ENCODE measurements around the gene PERM1.
"Not testable (repeated sequence)": the region's sequence is repeated elsewhere in the genome, so short reads cannot be mapped to it uniquely, and the experiment has no call there.

The PERM1 gene

GRCh38 chr1:1021920-1022259, 40.0 kb upstream of the PERM1 start:
- H3K9ac ChIP-seq (ENCODE audit: low read depth, low read length), result no peak overlapping the region
- H3K27me3 ChIP-seq (ENCODE audit: control insufficient read depth, insufficient read depth, low read length), result no peaks in the 10 kb centered on the region

DNA sequence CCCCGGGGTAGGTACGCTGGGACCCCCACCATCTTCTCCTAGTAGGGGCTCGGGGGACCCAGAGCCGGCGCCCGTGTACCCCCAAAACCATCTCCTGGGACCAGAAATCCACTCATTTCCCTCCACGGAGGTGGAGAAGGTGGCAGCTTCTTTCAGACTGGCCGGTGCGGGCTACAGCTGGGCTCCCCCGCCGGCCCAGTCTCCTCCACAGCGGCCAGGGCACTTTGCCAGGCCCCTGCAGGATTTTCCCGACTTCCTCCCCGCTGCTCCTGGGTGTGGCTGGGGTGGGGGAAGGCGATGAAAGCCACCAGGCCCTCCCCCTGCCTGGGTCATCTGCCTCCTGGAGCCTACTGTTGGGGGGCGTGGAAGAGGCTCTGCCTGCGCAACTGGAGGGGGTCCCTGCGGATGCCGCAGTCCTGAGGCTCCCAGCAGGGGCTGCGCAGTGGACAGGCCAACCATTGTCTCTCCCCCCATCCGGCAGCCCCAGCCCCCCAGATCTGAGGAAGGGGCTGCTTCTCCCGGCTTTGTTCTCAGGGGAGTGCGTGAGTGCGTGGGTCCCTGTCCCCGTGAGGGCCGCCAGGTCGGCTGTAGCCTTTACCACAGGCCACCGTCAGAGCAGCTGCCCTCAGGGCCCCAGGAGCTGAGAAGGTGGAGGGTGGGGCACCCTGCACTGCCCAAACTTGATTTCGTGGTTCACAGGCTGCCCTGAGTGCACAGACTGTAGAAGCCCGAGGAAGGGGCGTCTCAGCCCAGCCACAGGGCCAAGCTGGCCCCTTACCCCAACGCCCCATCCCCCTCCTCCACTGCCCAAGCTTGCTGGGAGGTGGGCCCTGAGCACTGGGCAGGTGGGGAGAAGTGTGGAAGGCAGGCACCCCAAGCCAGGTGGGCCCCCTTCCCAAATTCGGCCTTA, 39.4 kb upstream of the PERM1 start:
- peak overlapping the region; percentile 37 for H3K9ac ChIP-seq (ENCODE audit: low read depth, low read length)
- H3K27me3 ChIP-seq (ENCODE audit: control insufficient read depth, insufficient read depth, low read length), result no peaks in the 10 kb centered on the region
- H3K36me3 ChIP-seq (ENCODE audit: control insufficient read depth, insufficient read depth, low read length), result peaks cover 19% of the 10 kb centered on the region
- H3K9me3 ChIP-seq (ENCODE audit: control insufficient read depth, insufficient read depth, low read length), result no peaks in the 10 kb centered on the region
- peaks cover 8% of the 10 kb centered on the region for H3K4me1 ChIP-seq (ENCODE audit: control insufficient read depth, insufficient read depth, low read length)
- H3K4me3 ChIP-seq (ENCODE audit: low read depth, low read length), result peak overlapping the region; percentile 61

More at GRCh38 chr1:1021920-1022259, 40.0 kb upstream of the PERM1 start:
- H3K9me3 ChIP-seq (ENCODE audit: control insufficient read depth, insufficient read depth, low read length), result no peaks in the 10 kb centered on the region
- H3K4me3 ChIP-seq (ENCODE audit: low read depth, low read length), result peak overlapping the region; percentile 61
- peaks cover 8% of the 10 kb centered on the region for H3K4me1 ChIP-seq (ENCODE audit: control insufficient read depth, insufficient read depth, low read length)
- peaks cover 23% of the 10 kb centered on the region for H3K36me3 ChIP-seq (ENCODE audit: control insufficient read depth, insufficient read depth, low read length)

DNA sequence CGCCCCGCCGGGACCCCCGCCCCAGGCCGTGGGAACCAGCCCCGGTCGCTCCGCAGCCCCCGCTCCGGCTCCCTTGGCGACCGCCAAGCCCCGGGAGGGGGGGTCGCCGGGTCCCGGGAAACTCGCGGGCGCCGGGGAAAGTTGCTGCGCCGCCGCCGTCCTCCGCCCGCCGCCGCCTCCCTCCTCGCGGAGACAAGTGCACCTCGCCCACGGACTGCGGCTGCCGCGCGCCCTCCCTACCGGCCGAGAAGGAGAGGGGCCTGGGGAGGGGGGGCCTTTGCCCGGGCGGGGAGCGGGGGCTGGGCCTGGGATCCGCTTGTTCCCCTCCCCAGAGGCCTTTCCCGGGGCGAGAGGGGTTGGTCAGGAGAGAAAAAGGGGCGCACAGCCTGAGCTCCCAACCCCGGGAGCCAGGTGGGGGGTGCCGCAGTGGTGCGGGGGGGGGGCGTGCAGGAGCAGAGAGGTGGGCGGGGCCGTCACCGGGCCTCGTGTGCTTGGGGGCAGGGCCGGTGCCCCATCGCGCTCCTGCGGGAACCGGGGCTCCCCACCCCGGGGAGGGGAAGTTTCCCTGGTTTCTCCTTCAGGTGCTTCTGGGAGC, 38.6 kb upstream of the PERM1 start:
- Histone ChIP-seq H3K9ac (ENCODE audit: low read depth, low read length) (peak overlapping the region; percentile 37), H3K9me3 (ENCODE audit: control insufficient read depth, insufficient read depth, low read length) (no peaks in the 10 kb centered on the region), H3K4me1 (ENCODE audit: control insufficient read depth, insufficient read depth, low read length) (peaks cover 8% of the 10 kb centered on the region), H3K36me3 (ENCODE audit: control insufficient read depth, insufficient read depth, low read length) (peaks cover 19% of the 10 kb centered on the region), H3K4me3 (ENCODE audit: low read depth, low read length) (peak overlapping the region; percentile 61), H3K27me3 (ENCODE audit: control insufficient read depth, insufficient read depth, low read length) (no peaks in the 10 kb centered on the region)

DNA sequence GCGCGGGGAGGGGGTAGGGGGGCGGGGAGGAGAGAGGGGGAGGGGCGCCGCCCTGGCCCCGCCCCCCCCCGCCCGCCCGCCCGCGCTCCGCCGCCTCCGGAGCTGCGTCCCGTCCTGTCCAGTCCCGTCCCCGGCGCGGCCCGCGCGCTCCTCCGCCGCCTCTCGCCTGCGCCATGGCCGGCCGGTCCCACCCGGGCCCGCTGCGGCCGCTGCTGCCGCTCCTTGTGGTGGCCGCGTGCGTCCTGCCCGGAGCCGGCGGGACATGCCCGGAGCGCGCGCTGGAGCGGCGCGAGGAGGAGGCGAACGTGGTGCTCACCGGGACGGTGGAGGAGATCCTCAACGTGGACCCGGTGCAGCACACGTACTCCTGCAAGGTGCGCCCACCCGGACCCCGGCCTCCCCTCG, 38.1 kb upstream of the PERM1 start, which contains the start of gene AGRN:
Gene AGRN (plus strand): TSS at position 121 of the 405 bp plus-strand sequence. CDS start 53 bp downstream, at position 174.
- Histone ChIP-seq H3K9me3 (ENCODE audit: control insufficient read depth, insufficient read depth, low read length) (no peaks in the 10 kb centered on the region), H3K27me3 (ENCODE audit: control insufficient read depth, insufficient read depth, low read length) (no peaks in the 10 kb centered on the region), H3K4me3 (ENCODE audit: low read depth, low read length) (peak within 1 kb of the TSS; percentile 61), H3K4me1 (ENCODE audit: control insufficient read depth, insufficient read depth, low read length) (peaks cover 10% of the 10 kb centered on the region), H3K9ac (ENCODE audit: low read depth, low read length) (peak within 1 kb of the TSS; percentile 37), H3K36me3 (ENCODE audit: control insufficient read depth, insufficient read depth, low read length) (peaks cover 19% of the 10 kb centered on the region)

DNA sequence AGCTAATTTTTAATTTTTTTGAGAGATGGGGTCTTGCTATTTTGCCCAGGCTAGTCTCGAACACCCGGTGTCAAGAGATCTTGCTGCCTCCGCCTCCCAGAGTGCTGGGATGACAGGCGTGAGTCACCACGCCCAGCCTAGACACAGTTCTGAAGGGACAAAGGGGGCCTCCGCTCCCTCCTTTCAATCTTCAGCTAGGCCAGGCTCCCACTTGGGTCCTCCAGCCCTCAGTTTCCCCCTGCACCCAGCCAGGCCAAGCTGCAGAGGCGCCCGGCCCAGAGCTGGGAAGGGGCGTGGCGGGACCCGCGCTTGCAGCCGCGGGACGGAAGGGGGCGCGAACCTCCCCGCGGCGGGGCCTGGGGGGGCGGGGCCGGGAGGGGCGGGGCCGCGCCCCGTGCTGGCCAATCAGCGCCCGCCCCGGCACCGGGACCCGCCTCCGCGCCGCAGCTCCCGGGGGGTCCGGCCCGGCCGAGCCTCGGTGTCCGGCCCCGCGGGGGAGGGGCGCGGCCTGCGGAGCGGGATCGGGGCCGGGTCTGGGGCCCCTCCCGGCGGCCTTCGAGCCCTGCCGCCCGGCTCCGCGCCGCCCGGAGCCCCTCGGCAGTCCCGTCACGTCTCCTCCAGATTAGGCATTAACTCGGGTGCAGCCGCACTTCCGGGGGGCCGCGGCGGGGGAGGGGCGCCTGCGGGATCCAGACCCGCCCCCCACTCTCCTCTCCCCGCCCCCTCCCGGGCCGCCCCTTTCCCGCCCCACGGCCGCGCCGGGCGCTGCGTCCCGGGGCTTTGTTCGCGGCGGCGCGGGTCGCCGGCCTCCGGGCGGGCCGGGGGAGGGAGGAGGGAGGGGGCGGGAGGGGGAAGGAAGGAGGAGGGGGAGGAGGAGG, 37.5 kb upstream of the PERM1 start:
- Histone ChIP-seq H3K36me3 (ENCODE audit: control insufficient read depth, insufficient read depth, low read length) (peaks cover 18% of the 10 kb centered on the region), H3K9me3 (ENCODE audit: control insufficient read depth, insufficient read depth, low read length) (no peaks in the 10 kb centered on the region), H3K4me1 (ENCODE audit: control insufficient read depth, insufficient read depth, low read length) (peaks cover 10% of the 10 kb centered on the region), H3K4me3 (ENCODE audit: low read depth, low read length) (no peak overlapping the region), H3K9ac (ENCODE audit: low read depth, low read length) (no peak overlapping the region), H3K27me3 (ENCODE audit: control insufficient read depth, insufficient read depth, low read length) (no peaks in the 10 kb centered on the region)

- H3K9ac ChIP-seq (ENCODE audit: low read depth, low read length); H3K27me3 ChIP-seq (ENCODE audit: control insufficient read depth, insufficient read depth, low read length); H3K4me3 ChIP-seq (ENCODE audit: low read depth, low read length); H3K9me3 ChIP-seq (ENCODE audit: control insufficient read depth, insufficient read depth, low read length): not testable (repeated sequence)
- H3K36me3 ChIP-seq (ENCODE audit: control insufficient read depth, insufficient read depth, low read length), result peaks cover 10% of the 10 kb centered on the region
- peaks cover 13% of the 10 kb centered on the region for H3K4me1 ChIP-seq (ENCODE audit: control insufficient read depth, insufficient read depth, low read length)
These were observed 36.4 kb upstream of the PERM1 start for GRCh38 chr1:1018321-1018685.

DNA sequence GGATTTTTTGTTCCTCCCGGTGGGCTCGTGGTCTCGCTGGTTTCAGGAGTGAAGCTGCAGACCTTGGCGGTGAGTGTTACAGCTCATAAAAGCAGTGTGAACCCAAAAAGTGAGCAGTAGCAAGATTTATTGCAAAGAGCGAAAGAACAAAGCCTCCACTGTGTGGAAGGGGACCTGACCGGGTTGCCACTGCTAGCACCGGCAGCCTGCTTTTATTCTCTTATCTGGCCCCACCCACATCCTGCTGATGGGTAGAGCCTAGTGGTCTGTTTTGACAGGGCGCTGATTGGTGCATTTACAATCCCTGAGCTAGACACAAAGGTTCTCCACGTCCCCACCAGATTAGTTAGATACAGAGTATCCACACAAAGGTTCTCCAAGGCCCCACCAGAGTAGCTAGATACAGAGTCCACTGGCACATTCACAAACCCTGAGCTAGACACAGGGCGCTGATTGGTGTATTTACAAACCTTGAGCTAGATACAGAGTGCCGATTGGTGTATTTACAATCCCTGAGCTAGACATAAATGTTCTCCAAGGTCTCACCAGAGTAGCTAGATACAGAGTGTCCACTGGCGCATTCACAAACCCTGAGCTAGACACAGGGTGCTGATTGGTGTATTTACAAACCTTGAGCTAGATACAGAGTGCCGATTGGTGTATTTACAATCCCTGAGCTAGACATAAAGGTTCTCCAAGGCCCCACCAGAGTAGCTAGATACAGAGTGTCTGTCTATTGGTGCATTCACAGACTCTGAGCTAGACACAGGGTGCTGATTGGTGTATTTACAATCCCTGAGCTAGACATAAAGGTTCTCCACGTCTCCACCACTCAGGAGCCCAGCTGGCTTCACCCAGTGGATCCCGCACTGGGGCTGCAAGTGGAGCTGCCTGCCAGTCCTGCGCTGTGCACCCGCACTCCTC, 35.8 kb upstream of the PERM1 start:
- H3K27me3 ChIP-seq (ENCODE audit: control insufficient read depth, insufficient read depth, low read length); H3K9ac ChIP-seq (ENCODE audit: low read depth, low read length); H3K4me3 ChIP-seq (ENCODE audit: low read depth, low read length); H3K9me3 ChIP-seq (ENCODE audit: control insufficient read depth, insufficient read depth, low read length); H3K36me3 ChIP-seq (ENCODE audit: control insufficient read depth, insufficient read depth, low read length): not testable (repeated sequence)
- H3K4me1 ChIP-seq (ENCODE audit: control insufficient read depth, insufficient read depth, low read length), result peaks cover 13% of the 10 kb centered on the region

DNA sequence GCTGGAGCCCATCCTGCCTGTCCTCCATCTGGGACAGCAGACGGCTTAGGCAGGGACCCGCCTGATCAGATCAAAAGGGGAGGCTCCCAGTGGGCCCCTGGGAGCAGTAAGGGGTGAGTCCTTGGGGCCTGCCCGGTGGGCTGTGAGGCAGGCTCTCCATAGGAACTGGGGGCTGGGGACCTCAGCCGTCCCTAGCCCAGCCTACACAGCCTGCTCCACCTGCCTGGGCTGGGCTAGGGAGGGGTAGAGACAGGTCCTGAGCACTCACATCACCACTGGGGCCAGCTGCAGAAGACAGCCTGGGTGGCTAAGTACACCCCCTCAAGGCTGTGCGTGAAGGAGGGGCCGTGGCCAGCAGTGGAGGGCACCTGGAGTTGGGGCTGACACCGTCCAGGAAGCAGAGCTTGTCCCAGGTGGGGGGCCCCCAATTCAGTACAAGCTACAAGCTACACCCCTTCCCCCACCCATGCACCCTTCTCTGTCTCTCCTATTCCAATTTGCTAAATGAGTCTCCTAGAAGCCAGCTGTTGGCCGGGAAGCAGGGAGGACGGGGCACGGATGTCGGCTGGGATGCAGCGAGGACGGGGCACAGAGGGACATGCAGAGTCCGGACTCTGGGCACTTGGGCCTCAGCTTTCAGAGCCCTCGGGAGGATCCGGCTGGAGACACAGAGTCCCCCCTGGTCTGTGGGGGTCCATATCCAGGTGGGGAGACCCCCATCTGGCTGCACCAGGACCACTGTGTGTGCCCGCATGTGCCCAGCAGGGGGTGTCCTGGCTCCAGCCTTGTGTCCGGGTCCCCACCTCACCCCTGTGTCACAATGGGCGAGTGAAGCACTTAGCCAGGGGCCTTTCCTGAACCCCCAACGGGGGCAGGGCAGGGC, 33.1 kb upstream of the PERM1 start:
- Histone ChIP-seq H3K36me3 (ENCODE audit: control insufficient read depth, insufficient read depth, low read length) (no peaks in the 10 kb centered on the region), H3K9ac (ENCODE audit: low read depth, low read length) (no peak overlapping the region), H3K4me1 (ENCODE audit: control insufficient read depth, insufficient read depth, low read length) (peaks cover 13% of the 10 kb centered on the region), H3K9me3 (ENCODE audit: control insufficient read depth, insufficient read depth, low read length) (no peaks in the 10 kb centered on the region), H3K27me3 (ENCODE audit: control insufficient read depth, insufficient read depth, low read length) (no peaks in the 10 kb centered on the region), H3K4me3 (ENCODE audit: low read depth, low read length) (peak overlapping the region; percentile 87)

DNA sequence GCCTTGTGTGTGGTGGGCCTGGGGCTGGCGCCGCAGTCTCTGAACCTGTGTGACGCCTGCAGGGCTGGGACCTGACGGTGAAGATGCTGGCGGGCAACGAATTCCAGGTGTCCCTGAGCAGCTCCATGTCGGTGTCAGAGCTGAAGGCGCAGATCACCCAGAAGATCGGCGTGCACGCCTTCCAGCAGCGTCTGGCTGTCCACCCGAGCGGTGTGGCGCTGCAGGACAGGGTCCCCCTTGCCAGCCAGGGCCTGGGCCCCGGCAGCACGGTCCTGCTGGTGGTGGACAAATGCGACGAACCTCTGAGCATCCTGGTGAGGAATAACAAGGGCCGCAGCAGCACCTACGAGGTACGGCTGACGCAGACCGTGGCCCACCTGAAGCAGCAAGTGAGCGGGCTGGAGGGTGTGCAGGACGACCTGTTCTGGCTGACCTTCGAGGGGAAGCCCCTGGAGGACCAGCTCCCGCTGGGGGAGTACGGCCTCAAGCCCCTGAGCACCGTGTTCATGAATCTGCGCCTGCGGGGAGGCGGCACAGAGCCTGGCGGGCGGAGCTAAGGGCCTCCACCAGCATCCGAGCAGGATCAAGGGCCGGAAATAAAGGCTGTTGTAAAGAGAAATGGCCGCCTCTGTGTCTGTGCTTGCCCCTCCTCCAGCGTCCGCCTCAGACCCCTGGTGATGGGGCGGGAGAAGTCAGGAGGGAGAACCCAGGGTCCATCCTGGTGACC, 32.2 kb upstream of the PERM1 start:
- Histone ChIP-seq H3K4me3 (ENCODE audit: low read depth, low read length) (peak overlapping the region; percentile 87), H3K9me3 (ENCODE audit: control insufficient read depth, insufficient read depth, low read length) (no peaks in the 10 kb centered on the region), H3K27me3 (ENCODE audit: control insufficient read depth, insufficient read depth, low read length) (peaks cover 1% of the 10 kb centered on the region), H3K36me3 (ENCODE audit: control insufficient read depth, insufficient read depth, low read length) (no peaks in the 10 kb centered on the region), H3K4me1 (ENCODE audit: control insufficient read depth, insufficient read depth, low read length) (peaks cover 13% of the 10 kb centered on the region), H3K9ac (ENCODE audit: low read depth, low read length) (peak overlapping the region; percentile 24)
